Progenitor cell of endocrine pancreas (in vitro differentiated cells): ENCODE data around the gene GPC4. TPM values are rescaled to one million over a fixed set of nuclear protein-coding genes. Genes with fewer than 3 reads are reported as not detected.
A peak's percentile ranks its signal among the peaks of the same experiment; 100 is the strongest.

Experiments
- DNase-seq: peaks from one replicate; pipeline ENCODE4 v3.0.0; 2021; ENCODE audit warnings: low spot score; ENCODE audit not compliant: unreplicated experiment
- H3K27ac Mint-ChIP-seq: 2 replicates; pipeline ENCODE4 v1.8.0; 2021; ENCODE audit warnings: mild to moderate bottlenecking, moderate library complexity, mixed read lengths
- H3K27me3 Mint-ChIP-seq: 2 replicates; pipeline ENCODE4 v1.8.0; 2021; ENCODE audit warnings: mixed read lengths
- H3K36me3 Mint-ChIP-seq: 2 replicates; pipeline ENCODE4 v1.8.0; 2022; ENCODE audit warnings: mixed read lengths; ENCODE audit not compliant: insufficient read depth
- H3K4me1 Mint-ChIP-seq: 2 replicates; pipeline ENCODE4 v1.8.0; 2021; ENCODE audit warnings: low read depth, mixed read lengths
- H3K4me3 Mint-ChIP-seq: 2 replicates; pipeline ENCODE4 v1.8.0; 2021; ENCODE audit warnings: low read depth, mild to moderate bottlenecking, moderate library complexity, mixed read lengths
- H3K9me3 Mint-ChIP-seq: 2 replicates; pipeline ENCODE4 v1.8.0; 2021; ENCODE audit warnings: low read depth, mixed read lengths
- CTCF ChIP-seq: fragments of 200-600 bp; sonication (generic); IDR thresholded peaks from one replicate; pipeline ENCODE4 v1.5.0; 2021; ENCODE audit warnings: antibody characterized with exemption, mild to moderate bottlenecking; ENCODE audit not compliant: unreplicated experiment
- total RNA-seq: library from RNA; stranded (reverse); gene quantifications from 2 replicates; pipeline ENCODE4 v1.2.1, GENCODE V29; 2021

The GPC4 gene
- total RNA-seq, 1 donor from 2014 or later = 10.8 TPM

GRCh38 chrX:133401536-133401935, 13.8 kb downstream of the GPC4 start:
- TF ChIP-seq CTCF = no peak
- Mint-ChIP-seq H3K9me3 (no peaks in the 10 kb centered on the region), H3K27ac (no peak overlapping the region), H3K27me3 (peaks cover 6% of the 10 kb centered on the region), H3K4me1 (peaks cover 14% of the 10 kb centered on the region), H3K36me3 (no peaks in the 10 kb centered on the region), H3K4me3 (no peak overlapping the region)
- no peak for DNase-seq

- H3K4me1 Mint-ChIP-seq = peaks cover 24% of the 10 kb centered on the region
- H3K27ac Mint-ChIP-seq = no peak overlapping the region
- no peak for TF ChIP-seq CTCF
- H3K36me3 Mint-ChIP-seq = no peaks in the 10 kb centered on the region
- DNase-seq = no peak
- H3K9me3 Mint-ChIP-seq = no peaks in the 10 kb centered on the region
- peaks cover 3% of the 10 kb centered on the region for H3K27me3 Mint-ChIP-seq
- H3K4me3 Mint-ChIP-seq = no peak overlapping the region
Measured at GRCh38 chrX:133399411-133399810, 15.9 kb downstream of the GPC4 start.

GRCh38 chrX:133394765-133395164, 20.5 kb downstream of the GPC4 start:
- H3K36me3 Mint-ChIP-seq = no peaks in the 10 kb centered on the region
- no peaks in the 10 kb centered on the region for H3K9me3 Mint-ChIP-seq
- H3K4me1 Mint-ChIP-seq = peaks cover 34% of the 10 kb centered on the region
- no peak overlapping the region for H3K4me3 Mint-ChIP-seq
- no peak for TF ChIP-seq CTCF
- H3K27ac Mint-ChIP-seq = no peak overlapping the region
- H3K27me3 Mint-ChIP-seq = peaks cover 2% of the 10 kb centered on the region
- no peak for DNase-seq

GRCh38 chrX:133392671-133393070, 22.6 kb downstream of the GPC4 start:
- peaks cover 34% of the 10 kb centered on the region for H3K4me1 Mint-ChIP-seq
- DNase-seq = no peak
- H3K9me3 Mint-ChIP-seq = no peaks in the 10 kb centered on the region
- H3K4me3 Mint-ChIP-seq = no peak overlapping the region
- peak overlapping the region; percentile 34 for H3K27ac Mint-ChIP-seq
- H3K36me3 Mint-ChIP-seq = no peaks in the 10 kb centered on the region
- peaks cover 2% of the 10 kb centered on the region for H3K27me3 Mint-ChIP-seq
- TF ChIP-seq CTCF = no peak

- no peak for DNase-seq
- H3K9me3 Mint-ChIP-seq = no peaks in the 10 kb centered on the region
- H3K27ac Mint-ChIP-seq = peak overlapping the region; percentile 51
- peaks cover 2% of the 10 kb centered on the region for H3K27me3 Mint-ChIP-seq
- no peak overlapping the region for H3K4me3 Mint-ChIP-seq
- TF ChIP-seq CTCF = no peak
- H3K36me3 Mint-ChIP-seq = no peaks in the 10 kb centered on the region
- peaks cover 26% of the 10 kb centered on the region for H3K4me1 Mint-ChIP-seq
Measured at GRCh38 chrX:133391111-133391510, 24.2 kb downstream of the GPC4 start.
